T-helper 2 cell (primary cell): ENCODE results near the gene LILRB2.
"Not testable (repeated sequence)": the region's sequence is repeated elsewhere in the genome, so short reads cannot be mapped to it uniquely, and the experiment has no call there.

ENCODE experiments used
- DNase-seq, 5 experiments: peaks; one replicate each; pipeline versions ENCODE4 v3.0.0 to v3.0.0-alpha.2; 2012 to 2022
- total RNA-seq, 2 donors: gene quantifications; one replicate each; lab custom pipeline; 2026; lab: John Stamatoyannopoulos, UW

LILRB2 gene
- 0 reads per million in 2 donors for total RNA-seq

GRCh38 chr19:54281007-54281728 lies at the start of gene LILRB2:
TSS of gene LILRB2 (minus strand) at chr19:54281110. CDS start at chr19:54280496, 614 bp downstream.
- no peak for DNase-seq

GRCh38 chr19:54329476-54330165 lies 48.7 kb upstream of the LILRB2 start:
- DNase-seq, result no peak

GRCh38 chr19:54328781-54329180 lies 47.9 kb upstream of the LILRB2 start:
- not testable (repeated sequence) for DNase-seq

- no peak for DNase-seq
Measured at GRCh38 chr19:54325631-54326030, 44.7 kb upstream of the LILRB2 start.

- DNase-seq, result peak in 4 of 5 experiments; percentile 16 to 51 (median 30)
Measured at GRCh38 chr19:54325194-54325621, 44.3 kb upstream of the LILRB2 start.

- DNase-seq, result no peak
Measured at GRCh38 chr19:54324071-54324470, 43.2 kb upstream of the LILRB2 start.

GRCh38 chr19:54322934-54323333 lies 42.0 kb upstream of the LILRB2 start:
- not testable (repeated sequence) for DNase-seq

- DNase-seq, result not testable (repeated sequence)
Measured at GRCh38 chr19:54322295-54322694, 41.4 kb upstream of the LILRB2 start.

GRCh38 chr19:54319892-54320670 lies 39.2 kb upstream of the LILRB2 start:
- DNase-seq, result no peak

GRCh38 chr19:54319049-54319448 lies 38.1 kb upstream of the LILRB2 start:
- DNase-seq, result no peak

- DNase-seq, result no peak
Measured at GRCh38 chr19:54317965-54318240, 37.0 kb upstream of the LILRB2 start.

GRCh38 chr19:54317108-54317964 lies 36.4 kb upstream of the LILRB2 start:
- DNase-seq, result no peak

GRCh38 chr19:54316746-54317107 lies 35.8 kb upstream of the LILRB2 start:
- peak in 1 of 5 experiments; percentile 16 for DNase-seq

GRCh38 chr19:54315956-54316355 lies 35.0 kb upstream of the LILRB2 start:
- no peak for DNase-seq

GRCh38 chr19:54312436-54313377 lies 31.8 kb upstream of the LILRB2 start, which contains the start of gene LILRA5:
TSS of gene LILRA5 (minus strand) at chr19:54313166. CDS start at chr19:54313019, 147 bp downstream.
- no peak for DNase-seq

GRCh38 chr19:54312011-54312410 lies 31.1 kb upstream of the LILRB2 start:
- no peak for DNase-seq

GRCh38 chr19:54311486-54311885 lies 30.6 kb upstream of the LILRB2 start:
- DNase-seq, result no peak

GRCh38 chr19:54310543-54310942 lies 29.6 kb upstream of the LILRB2 start:
- no peak for DNase-seq

- no peak for DNase-seq
Measured at GRCh38 chr19:54309811-54310210, 28.9 kb upstream of the LILRB2 start.

- no peak for DNase-seq
Measured at GRCh38 chr19:54307389-54308020, 26.6 kb upstream of the LILRB2 start.

- no peak for DNase-seq
Measured at GRCh38 chr19:54305141-54305540, 24.2 kb upstream of the LILRB2 start.
